ENCODE measurements around the gene MAPK8IP3. TPM values are rescaled to one million over a fixed set of nuclear protein-coding genes. Genes with fewer than 3 reads are reported as not detected.

MAPK8IP3 gene
- total RNA-seq, 1 experiment from 2014 or later: 72.3 TPM

DNA sequence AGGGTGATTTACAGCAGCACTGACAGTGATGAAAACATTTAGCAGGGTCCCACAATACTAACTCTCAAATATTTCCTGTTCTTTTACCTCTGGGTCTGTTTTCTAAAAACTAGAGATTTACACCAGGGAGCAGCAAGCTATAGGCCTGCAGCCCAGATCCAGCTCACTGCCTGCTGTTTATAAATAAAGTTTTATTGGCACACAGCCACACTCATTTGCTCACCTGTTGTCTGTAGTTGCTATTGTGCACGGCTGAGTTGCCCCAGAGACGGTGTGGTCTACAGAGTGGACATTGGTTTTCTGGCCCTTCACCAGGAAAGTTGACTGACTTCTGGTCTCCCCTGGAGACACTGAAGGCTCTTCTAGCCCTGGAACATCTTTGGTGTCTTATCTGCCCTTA is 44.2 kb upstream of the MAPK8IP3 start:
- Mint-ChIP-seq H3K4me3 (no peak overlapping the region), H3K9me3 (no peaks in the 10 kb centered on the region), H3K4me1 (no peaks in the 10 kb centered on the region), H3K36me3 (peaks cover 44% of the 10 kb centered on the region), H3K27ac (no peak overlapping the region), H3K27me3 (ENCODE audit: low read depth) (no peaks in the 10 kb centered on the region)
- POLR2A ChIA-PET: no interaction called here
- TF ChIP-seq ZNF263 (CRISPR knock-in tag; IDR thresholded peaks at IDR 0.05; ENCODE audit: low read depth) (no peak), EMX1 (CRISPR knock-in tag; IDR thresholded peaks at IDR 0.05) (no peak), ESRRA (CRISPR knock-in tag; IDR thresholded peaks at IDR 0.05; ENCODE audit: borderline replicate concordance) (no peak), NFE2L1 (CRISPR knock-in tag; IDR thresholded peaks at IDR 0.05) (no peak), ZBTB21 (CRISPR knock-in tag; IDR thresholded peaks at IDR 0.05; ENCODE audit: borderline replicate concordance) (no peak), ZNF396 (CRISPR knock-in tag; IDR thresholded peaks at IDR 0.05; ENCODE audit: borderline replicate concordance) (no peak), OVOL2 (CRISPR knock-in tag; IDR thresholded peaks at IDR 0.05; ENCODE audit: borderline replicate concordance) (no peak), ATF1 (CRISPR knock-in tag; IDR thresholded peaks at IDR 0.05) (no peak)
- TF ChIP-seq, protein P1, sequence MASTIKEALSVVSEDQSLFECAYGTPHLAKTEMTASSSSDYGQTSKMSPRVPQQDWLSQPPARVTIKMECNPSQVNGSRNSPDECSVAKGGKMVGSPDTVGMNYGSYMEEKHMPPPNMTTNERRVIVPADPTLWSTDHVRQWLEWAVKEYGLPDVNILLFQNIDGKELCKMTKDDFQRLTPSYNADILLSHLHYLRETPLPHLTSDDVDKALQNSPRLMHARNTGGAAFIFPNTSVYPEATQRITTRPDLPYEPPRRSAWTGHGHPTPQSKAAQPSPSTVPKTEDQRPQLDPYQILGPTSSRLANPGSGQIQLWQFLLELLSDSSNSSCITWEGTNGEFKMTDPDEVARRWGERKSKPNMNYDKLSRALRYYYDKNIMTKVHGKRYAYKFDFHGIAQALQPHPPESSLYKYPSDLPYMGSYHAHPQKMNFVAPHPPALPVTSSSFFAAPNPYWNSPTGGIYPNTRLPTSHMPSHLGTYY (CRISPR knock-in tag; IDR thresholded peaks at IDR 0.05): no peak
- TF ChIP-seq, protein P2, sequence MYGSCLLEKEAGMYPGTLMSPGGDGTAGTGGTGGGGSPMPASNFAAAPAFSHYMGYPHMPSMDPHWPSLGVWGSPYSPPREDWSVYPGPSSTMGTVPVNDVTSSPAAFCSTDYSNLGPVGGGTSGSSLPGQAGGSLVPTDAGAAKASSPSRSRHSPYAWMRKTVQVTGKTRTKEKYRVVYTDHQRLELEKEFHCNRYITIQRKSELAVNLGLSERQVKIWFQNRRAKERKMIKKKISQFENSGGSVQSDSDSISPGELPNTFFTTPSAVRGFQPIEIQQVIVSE (CRISPR knock-in tag; IDR thresholded peaks at IDR 0.05; ENCODE audit: borderline replicate concordance): no peak
- TF ChIP-seq, protein P3, sequence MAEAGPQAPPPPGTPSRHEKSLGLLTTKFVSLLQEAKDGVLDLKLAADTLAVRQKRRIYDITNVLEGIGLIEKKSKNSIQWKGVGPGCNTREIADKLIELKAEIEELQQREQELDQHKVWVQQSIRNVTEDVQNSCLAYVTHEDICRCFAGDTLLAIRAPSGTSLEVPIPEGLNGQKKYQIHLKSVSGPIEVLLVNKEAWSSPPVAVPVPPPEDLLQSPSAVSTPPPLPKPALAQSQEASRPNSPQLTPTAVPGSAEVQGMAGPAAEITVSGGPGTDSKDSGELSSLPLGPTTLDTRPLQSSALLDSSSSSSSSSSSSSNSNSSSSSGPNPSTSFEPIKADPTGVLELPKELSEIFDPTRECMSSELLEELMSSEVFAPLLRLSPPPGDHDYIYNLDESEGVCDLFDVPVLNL (CRISPR knock-in tag; IDR thresholded peaks at IDR 0.05; ENCODE audit: borderline replicate concordance, low read depth): no peak
- TF ChIP-seq, protein P4, sequence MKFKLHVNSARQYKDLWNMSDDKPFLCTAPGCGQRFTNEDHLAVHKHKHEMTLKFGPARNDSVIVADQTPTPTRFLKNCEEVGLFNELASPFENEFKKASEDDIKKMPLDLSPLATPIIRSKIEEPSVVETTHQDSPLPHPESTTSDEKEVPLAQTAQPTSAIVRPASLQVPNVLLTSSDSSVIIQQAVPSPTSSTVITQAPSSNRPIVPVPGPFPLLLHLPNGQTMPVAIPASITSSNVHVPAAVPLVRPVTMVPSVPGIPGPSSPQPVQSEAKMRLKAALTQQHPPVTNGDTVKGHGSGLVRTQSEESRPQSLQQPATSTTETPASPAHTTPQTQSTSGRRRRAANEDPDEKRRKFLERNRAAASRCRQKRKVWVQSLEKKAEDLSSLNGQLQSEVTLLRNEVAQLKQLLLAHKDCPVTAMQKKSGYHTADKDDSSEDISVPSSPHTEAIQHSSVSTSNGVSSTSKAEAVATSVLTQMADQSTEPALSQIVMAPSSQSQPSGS (CRISPR knock-in tag; IDR thresholded peaks at IDR 0.05; ENCODE audit: borderline replicate concordance, low read depth): no peak
- DNase-seq (ENCODE audit: low spot score): no peak
- ATAC-seq: no peak
- CTCF ChIA-PET: interaction anchor here (1.2 kb wide), 2 partner anchors 44 to 62 kb away, joined by 3 to 4 read pairs; no protein-coding TSS in a partner anchor

DNA sequence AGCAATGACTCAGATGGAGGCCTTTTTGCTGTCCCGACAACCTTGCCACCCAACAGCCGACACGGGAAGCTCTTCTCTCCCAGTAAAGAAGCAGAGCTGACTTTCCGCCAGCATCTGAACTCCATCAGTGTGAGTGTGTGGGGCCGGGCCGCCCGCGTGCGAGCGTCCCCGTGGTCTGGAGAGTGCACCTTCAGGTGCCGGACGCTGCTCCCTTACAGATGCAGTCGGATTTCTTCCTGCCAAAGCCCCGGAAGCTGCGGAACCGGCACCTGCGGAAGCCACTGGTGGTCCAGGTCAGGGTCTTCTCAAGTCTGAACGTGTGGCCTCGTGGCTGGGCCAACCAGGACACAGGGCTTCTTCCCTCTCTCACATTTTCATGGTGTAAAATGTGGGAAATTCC is 43.5 kb upstream of the MAPK8IP3 start:
- H3K9me3 Mint-ChIP-seq: no peaks in the 10 kb centered on the region
- H3K27me3 Mint-ChIP-seq (ENCODE audit: low read depth): no peaks in the 10 kb centered on the region
- DNase-seq (ENCODE audit: low spot score) (no peak), ATAC-seq (no peak)
- no peak overlapping the region for H3K4me3 Mint-ChIP-seq
- H3K36me3 Mint-ChIP-seq: peaks cover 49% of the 10 kb centered on the region
- ChIA-PET CTCF (interaction anchor here (1.2 kb wide), 1 partner anchor 43 kb away, joined by 3 read pairs; no protein-coding TSS in a partner anchor), POLR2A (no interaction called here)
- H3K27ac Mint-ChIP-seq: no peak overlapping the region
- H3K4me1 Mint-ChIP-seq: no peaks in the 10 kb centered on the region
- TF ChIP-seq NR3C1 (CRISPR knock-in tag; conservative IDR thresholded peaks at IDR 0.05; ENCODE audit: low read depth) (no peak), ZNF671 (CRISPR knock-in tag; IDR thresholded peaks at IDR 0.05) (no peak), ZNF138 (CRISPR knock-in tag; conservative IDR thresholded peaks at IDR 0.05) (no peak), EMX1 (CRISPR knock-in tag; IDR thresholded peaks at IDR 0.05) (no peak), TEAD4 (CRISPR knock-in tag; IDR thresholded peaks at IDR 0.05) (no peak), TEAD1 (CRISPR knock-in tag; IDR thresholded peaks at IDR 0.05) (no peak), NR2C2 (CRISPR knock-in tag; IDR thresholded peaks at IDR 0.05) (no peak), FOXJ3 (CRISPR knock-in tag; IDR thresholded peaks at IDR 0.05; ENCODE audit: borderline replicate concordance) (no peak), FOXK1 (CRISPR knock-in tag; IDR thresholded peaks at IDR 0.05) (no peak), TP53 (CRISPR knock-in tag; IDR thresholded peaks at IDR 0.05) (no peak)
- TF ChIP-seq, protein P5, sequence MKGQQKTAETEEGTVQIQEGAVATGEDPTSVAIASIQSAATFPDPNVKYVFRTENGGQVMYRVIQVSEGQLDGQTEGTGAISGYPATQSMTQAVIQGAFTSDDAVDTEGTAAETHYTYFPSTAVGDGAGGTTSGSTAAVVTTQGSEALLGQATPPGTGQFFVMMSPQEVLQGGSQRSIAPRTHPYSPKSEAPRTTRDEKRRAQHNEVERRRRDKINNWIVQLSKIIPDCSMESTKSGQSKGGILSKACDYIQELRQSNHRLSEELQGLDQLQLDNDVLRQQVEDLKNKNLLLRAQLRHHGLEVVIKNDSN (CRISPR knock-in tag; IDR thresholded peaks at IDR 0.05): no peak
- TF ChIP-seq, protein P6, sequence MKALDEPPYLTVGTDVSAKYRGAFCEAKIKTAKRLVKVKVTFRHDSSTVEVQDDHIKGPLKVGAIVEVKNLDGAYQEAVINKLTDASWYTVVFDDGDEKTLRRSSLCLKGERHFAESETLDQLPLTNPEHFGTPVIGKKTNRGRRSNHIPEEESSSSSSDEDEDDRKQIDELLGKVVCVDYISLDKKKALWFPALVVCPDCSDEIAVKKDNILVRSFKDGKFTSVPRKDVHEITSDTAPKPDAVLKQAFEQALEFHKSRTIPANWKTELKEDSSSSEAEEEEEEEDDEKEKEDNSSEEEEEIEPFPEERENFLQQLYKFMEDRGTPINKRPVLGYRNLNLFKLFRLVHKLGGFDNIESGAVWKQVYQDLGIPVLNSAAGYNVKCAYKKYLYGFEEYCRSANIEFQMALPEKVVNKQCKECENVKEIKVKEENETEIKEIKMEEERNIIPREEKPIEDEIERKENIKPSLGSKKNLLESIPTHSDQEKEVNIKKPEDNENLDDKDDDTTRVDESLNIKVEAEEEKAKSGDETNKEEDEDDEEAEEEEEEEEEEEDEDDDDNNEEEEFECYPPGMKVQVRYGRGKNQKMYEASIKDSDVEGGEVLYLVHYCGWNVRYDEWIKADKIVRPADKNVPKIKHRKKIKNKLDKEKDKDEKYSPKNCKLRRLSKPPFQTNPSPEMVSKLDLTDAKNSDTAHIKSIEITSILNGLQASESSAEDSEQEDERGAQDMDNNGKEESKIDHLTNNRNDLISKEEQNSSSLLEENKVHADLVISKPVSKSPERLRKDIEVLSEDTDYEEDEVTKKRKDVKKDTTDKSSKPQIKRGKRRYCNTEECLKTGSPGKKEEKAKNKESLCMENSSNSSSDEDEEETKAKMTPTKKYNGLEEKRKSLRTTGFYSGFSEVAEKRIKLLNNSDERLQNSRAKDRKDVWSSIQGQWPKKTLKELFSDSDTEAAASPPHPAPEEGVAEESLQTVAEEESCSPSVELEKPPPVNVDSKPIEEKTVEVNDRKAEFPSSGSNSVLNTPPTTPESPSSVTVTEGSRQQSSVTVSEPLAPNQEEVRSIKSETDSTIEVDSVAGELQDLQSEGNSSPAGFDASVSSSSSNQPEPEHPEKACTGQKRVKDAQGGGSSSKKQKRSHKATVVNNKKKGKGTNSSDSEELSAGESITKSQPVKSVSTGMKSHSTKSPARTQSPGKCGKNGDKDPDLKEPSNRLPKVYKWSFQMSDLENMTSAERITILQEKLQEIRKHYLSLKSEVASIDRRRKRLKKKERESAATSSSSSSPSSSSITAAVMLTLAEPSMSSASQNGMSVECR (CRISPR knock-in tag; IDR thresholded peaks at IDR 0.05; ENCODE audit: borderline replicate concordance): no peak
- TF ChIP-seq, protein P7, sequence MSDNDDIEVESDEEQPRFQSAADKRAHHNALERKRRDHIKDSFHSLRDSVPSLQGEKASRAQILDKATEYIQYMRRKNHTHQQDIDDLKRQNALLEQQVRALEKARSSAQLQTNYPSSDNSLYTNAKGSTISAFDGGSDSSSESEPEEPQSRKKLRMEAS (CRISPR knock-in tag; IDR thresholded peaks at IDR 0.05): no peak
- TF ChIP-seq, protein P8, sequence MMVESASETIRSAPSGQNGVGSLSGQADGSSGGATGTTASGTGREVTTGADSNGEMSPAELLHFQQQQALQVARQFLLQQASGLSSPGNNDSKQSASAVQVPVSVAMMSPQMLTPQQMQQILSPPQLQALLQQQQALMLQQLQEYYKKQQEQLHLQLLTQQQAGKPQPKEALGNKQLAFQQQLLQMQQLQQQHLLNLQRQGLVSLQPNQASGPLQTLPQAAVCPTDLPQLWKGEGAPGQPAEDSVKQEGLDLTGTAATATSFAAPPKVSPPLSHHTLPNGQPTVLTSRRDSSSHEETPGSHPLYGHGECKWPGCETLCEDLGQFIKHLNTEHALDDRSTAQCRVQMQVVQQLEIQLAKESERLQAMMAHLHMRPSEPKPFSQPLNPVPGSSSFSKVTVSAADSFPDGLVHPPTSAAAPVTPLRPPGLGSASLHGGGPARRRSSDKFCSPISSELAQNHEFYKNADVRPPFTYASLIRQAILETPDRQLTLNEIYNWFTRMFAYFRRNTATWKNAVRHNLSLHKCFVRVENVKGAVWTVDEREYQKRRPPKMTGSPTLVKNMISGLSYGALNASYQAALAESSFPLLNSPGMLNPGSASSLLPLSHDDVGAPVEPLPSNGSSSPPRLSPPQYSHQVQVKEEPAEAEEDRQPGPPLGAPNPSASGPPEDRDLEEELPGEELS (CRISPR knock-in tag; IDR thresholded peaks at IDR 0.05): no peak
